Stimulated activated naive B cell treated with anti-CD40 and anti-IgM and Interleukin-4, amounts not matched to agents 10 μg/mL and 1 μg/mL and 100 μg/mL, for 72 hours (primary cell): ENCODE data around the gene CFAP299.

Experiments
- ATAC-seq, 2 donors: fragments of 150-1000 bp; cut with Tn5 transposase; replicated peaks; 2 replicates each; pipeline ENCODE4 v1.10.0; 2021; ENCODE audit warnings: moderate library complexity in 1 of 2
- DNase-seq: peaks from one replicate; pipeline ENCODE4 v3.0.0; 2021
- H3K27ac Mint-ChIP-seq: one replicate; pipeline ENCODE4 v1.8.0; 2022; ENCODE audit warnings: mild to moderate bottlenecking, mixed read lengths
- H3K27me3 Mint-ChIP-seq, 2 donors: one replicate each; pipeline ENCODE4 v1.8.0; 2022; ENCODE audit warnings: mixed read lengths in 2 of 2
- H3K36me3 Mint-ChIP-seq, 2 donors: one replicate each; pipeline ENCODE4 v1.8.0; 2022; ENCODE audit warnings: mixed read lengths in 2 of 2, mild to moderate bottlenecking in 1 of 2
- H3K4me1 Mint-ChIP-seq, 2 donors: one replicate each; pipeline ENCODE4 v1.8.0; 2022; ENCODE audit warnings: mixed read lengths in 2 of 2, mild to moderate bottlenecking in 1 of 2
- H3K4me3 Mint-ChIP-seq, 2 donors: one replicate each; pipeline ENCODE4 v1.8.0; 2022; ENCODE audit warnings: mild to moderate bottlenecking in 2 of 2, mixed read lengths in 2 of 2, moderate library complexity in 1 of 2
- H3K9me3 Mint-ChIP-seq, 2 donors: one replicate each; pipeline ENCODE4 v1.8.0; 2022; ENCODE audit warnings: mixed read lengths in 2 of 2, mild to moderate bottlenecking in 1 of 2

Gene CFAP299

DNA sequence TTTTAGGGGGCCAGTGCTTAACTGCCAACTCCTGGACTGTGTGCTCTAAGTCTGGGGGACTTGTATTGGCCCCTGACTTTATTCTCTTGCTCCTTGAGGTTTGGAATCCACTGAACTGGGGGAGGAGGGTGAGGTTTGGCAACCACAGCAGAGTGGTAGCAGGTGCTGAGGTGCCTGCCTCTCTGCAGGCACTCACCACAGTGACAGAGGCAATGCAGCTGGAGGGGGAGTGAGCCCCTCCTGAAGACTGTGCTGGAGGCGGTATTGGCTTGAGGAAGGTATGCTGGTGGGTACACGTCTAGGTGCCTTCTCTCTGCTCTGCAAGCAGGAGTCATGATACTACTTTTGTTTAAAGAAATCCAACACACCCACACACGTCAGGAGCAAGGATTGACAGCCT, 24.6 kb downstream of the CFAP299 start:
- Mint-ChIP-seq H3K27me3 (peaks cover 31 to 50% of the 10 kb centered on the region in 2 donors), H3K36me3 (no peaks in the 10 kb centered on the region), H3K27ac (no peak overlapping the region), H3K9me3 (no peaks in the 10 kb centered on the region), H3K4me1 (no peaks in the 10 kb centered on the region), H3K4me3 (no peak overlapping the region)
- no peak for DNase-seq
- no peak for ATAC-seq

DNA sequence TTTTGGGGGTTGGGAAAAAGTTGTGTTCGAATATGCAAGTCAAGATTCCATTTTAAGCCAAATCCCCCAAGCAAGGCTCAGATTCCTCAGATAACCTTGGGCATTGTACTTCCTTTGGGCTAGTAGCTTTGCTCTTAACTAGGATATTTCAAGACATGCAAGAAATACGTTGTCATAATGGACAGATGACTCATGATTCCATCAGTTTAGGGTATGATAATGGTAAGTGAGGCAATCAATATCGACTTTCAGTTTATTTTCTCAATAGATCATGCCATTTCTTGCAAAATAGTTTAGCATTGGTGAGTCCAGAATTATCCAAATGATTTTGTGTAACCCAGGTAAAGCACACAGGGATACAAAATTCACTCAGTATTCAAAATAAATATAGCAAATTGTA, 25.4 kb downstream of the CFAP299 start:
- H3K4me1 Mint-ChIP-seq, result peaks cover 0 to under 1% of the 10 kb centered on the region in 2 donors
- H3K27me3 Mint-ChIP-seq, result peaks cover 31 to 42% of the 10 kb centered on the region in 2 donors
- DNase-seq (no peak), ATAC-seq (no peak)
- H3K4me3 Mint-ChIP-seq, result no peak overlapping the region
- H3K9me3 Mint-ChIP-seq, result no peaks in the 10 kb centered on the region
- H3K27ac Mint-ChIP-seq, result no peak overlapping the region
- H3K36me3 Mint-ChIP-seq, result no peaks in the 10 kb centered on the region

DNA sequence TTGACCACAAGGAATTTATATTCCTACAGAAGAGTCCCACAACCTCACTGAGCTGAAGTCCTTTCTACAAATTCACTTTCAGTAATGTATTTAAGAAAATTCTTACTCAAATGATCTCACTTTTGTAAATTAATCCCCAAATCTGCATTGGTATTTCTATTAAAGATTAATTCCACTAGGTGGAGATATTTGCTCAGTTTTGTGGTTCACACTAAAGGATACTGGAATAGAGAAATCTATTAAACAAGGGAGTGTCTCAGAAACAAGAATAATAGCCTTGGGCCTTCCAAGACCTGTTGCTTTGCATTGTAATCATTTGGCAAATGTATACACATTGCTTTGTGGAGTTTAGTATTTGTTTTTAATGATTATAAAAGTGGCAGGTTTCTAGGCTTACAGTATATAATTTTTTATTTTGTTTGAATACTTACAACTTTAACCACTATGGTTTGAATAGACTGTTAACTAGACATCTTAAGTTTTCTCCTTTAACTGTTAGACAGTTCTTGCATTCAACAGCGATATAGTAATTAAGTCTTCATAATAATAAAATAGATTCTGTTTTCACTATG, 25.9 kb downstream of the CFAP299 start:
- no peak overlapping the region for H3K27ac Mint-ChIP-seq
- no peak overlapping the region for H3K4me3 Mint-ChIP-seq
- DNase-seq, result no peak
- no peaks in the 10 kb centered on the region for H3K9me3 Mint-ChIP-seq
- peak in 1 of 2 donors; percentile 41 for ATAC-seq
- no peaks in the 10 kb centered on the region for H3K36me3 Mint-ChIP-seq
- H3K4me1 Mint-ChIP-seq, result peaks cover 2 to 6% of the 10 kb centered on the region in 2 donors
- peaks cover 29 to 39% of the 10 kb centered on the region in 2 donors for H3K27me3 Mint-ChIP-seq

DNA sequence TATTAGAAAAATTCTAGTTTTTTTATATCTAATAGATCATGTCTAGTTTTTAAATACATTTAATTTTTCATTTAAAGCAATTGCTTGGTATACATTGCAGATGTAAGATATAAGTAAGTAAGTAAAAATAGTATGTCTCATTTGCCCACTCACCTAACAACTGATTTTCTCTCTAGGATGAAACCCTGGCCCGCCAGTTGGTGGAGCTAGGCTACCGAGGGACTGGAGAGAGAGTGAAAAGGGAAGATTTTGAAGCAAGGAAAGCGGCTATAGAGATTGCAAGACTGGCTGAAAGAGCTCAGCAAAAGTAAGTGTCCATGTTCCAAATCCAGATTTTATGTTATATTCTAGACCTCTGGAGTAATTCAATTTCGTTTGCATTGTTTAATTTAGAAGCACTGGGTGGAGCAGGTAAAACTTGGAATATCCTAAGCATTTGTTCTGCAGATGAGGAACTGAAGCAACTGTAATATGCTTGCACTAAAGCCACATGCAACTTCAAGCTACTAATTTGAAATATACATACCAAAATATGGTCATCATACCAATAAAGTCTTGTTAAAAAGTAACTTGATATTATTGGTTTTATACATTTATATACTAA, 27.1 kb downstream of the CFAP299 start:
- no peak overlapping the region for H3K4me3 Mint-ChIP-seq
- DNase-seq (no peak), ATAC-seq (peak; percentile 60 to 68)
- peaks cover 19 to 26% of the 10 kb centered on the region in 2 donors for H3K27me3 Mint-ChIP-seq
- H3K27ac Mint-ChIP-seq, result no peak overlapping the region
- H3K4me1 Mint-ChIP-seq, result peaks cover 2 to 9% of the 10 kb centered on the region in 2 donors
- no peaks in the 10 kb centered on the region for H3K9me3 Mint-ChIP-seq
- H3K36me3 Mint-ChIP-seq, result no peaks in the 10 kb centered on the region

DNA sequence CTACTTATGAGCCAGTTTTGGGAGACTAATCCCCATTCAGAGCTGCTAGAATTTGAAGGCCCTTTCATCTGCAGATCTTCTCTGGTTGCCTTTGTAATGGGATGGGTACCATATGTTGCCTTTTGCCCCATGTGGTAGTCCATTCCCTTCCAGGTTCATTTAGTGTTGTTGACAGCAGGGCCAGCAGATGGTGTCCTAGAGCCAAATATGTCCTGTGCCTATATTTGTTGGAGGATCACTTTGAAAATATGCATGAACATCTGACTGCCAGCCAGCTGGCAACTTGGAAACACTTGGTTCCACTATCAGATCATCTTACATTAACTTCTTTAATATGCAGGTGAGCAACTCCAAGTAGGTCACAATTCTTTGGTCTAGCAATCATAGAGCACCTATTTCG, 30.4 kb downstream of the CFAP299 start:
- H3K9me3 Mint-ChIP-seq, result peaks cover 4 to 10% of the 10 kb centered on the region in 2 donors
- DNase-seq, result peak; percentile 36
- H3K36me3 Mint-ChIP-seq, result peaks cover 2 to 7% of the 10 kb centered on the region in 2 donors
- H3K27ac Mint-ChIP-seq, result peak overlapping the region; percentile 6
- H3K4me1 Mint-ChIP-seq, result peaks cover 2 to 9% of the 10 kb centered on the region in 2 donors
- no peak overlapping the region for H3K4me3 Mint-ChIP-seq
- ATAC-seq, result peak; percentile 74 to 75
- H3K27me3 Mint-ChIP-seq, result no peaks in the 10 kb centered on the region

DNA sequence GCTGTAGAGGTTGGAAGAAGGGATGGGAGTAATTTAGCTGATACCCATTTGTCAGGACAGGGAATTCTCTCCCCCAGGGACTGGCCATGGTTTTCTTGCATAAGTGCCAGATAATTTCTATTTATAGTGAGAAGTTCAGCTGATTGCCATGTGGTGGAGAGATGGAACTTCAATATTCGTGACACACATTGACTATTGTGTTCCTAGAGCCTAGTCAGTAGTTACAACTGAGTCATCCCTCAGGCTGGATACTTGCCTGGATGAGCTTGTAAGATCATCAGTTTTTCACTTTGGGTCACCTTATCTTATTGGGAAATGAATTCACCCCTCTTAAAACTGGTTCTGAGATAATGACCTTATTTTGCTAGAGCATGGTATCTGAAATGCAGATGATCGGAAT, 32.2 kb downstream of the CFAP299 start:
- Mint-ChIP-seq H3K27ac (no peak overlapping the region), H3K4me1 (peaks cover 2 to 9% of the 10 kb centered on the region in 2 donors), H3K36me3 (peaks cover 3 to 12% of the 10 kb centered on the region in 2 donors), H3K27me3 (no peaks in the 10 kb centered on the region), H3K4me3 (no peak overlapping the region), H3K9me3 (peaks cover 15 to 17% of the 10 kb centered on the region in 2 donors)
- DNase-seq (no peak), ATAC-seq (no peak)

DNA sequence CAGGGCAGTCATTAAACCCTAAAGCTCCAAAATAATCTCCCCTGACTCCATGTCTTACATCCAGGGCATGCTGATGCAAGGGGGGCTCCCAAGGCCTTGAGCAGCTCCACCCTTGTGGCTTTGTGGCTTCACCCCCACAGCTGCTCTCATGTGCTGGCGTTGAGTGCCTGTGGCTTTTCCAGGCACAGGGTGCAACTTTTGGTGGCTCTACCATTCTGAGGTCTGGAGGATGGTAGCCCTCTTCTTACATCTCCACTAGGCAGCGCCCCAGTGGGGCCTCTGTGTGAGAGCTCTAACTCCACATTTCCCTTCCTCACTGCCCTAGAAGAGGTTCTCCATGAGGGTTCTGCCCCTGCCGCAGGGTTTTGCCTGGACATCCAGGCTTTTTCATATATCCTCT, 35.1 kb downstream of the CFAP299 start:
- DNase-seq (no peak), ATAC-seq (no peak)
- Mint-ChIP-seq H3K4me3 (no peak overlapping the region), H3K27ac (no peak overlapping the region), H3K4me1 (peaks cover 2 to 9% of the 10 kb centered on the region in 2 donors), H3K27me3 (no peaks in the 10 kb centered on the region), H3K9me3 (peaks cover 15 to 17% of the 10 kb centered on the region in 2 donors), H3K36me3 (peaks cover 3 to 12% of the 10 kb centered on the region in 2 donors)

DNA sequence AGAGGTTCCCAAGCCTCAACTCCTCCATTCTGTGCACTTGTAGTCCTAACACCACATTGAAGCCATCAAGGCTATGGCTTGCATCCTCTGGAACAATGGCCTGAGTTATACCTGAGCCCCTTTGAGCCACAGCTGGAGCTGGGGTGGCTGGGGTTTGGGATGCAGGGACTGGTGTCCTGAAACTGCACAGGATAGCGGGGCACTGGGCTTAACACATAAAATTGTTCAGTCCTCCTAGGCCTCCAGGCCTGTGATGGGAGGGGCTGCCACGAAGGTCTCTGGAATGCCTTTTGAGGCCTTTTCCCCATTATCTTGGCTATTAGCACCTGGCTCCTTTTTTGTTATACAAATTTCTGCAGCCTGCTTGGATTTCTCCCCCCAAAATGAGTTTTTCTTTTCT, 35.5 kb downstream of the CFAP299 start:
- no peak for ATAC-seq
- Mint-ChIP-seq H3K4me1 (peaks cover 1 to 7% of the 10 kb centered on the region in 2 donors), H3K27ac (no peak overlapping the region), H3K9me3 (peaks cover 15 to 17% of the 10 kb centered on the region in 2 donors), H3K36me3 (peaks cover 3 to 12% of the 10 kb centered on the region in 2 donors), H3K4me3 (no peak overlapping the region), H3K27me3 (no peaks in the 10 kb centered on the region)
- no peak for DNase-seq

DNA sequence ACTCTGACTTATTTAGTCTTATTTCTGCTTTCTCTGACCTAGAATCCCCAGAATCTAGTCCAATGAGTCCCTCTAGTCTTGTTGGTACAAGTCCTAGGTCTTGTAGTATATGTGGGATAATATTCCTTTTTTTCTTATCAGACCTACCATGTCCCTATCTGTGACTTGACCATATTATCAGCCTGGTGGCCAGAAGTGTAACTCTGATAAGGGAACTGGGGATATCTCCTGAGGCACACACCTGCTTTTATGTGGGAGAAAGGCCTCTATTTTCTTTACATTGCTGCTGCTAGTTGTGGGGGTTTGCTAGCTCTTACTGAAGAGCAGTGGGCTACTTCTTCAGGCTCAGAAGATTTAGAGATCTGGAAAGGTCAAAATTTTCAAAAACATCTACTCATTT, 38.6 kb downstream of the CFAP299 start:
- Mint-ChIP-seq H3K27ac (no peak overlapping the region), H3K4me3 (no peak overlapping the region), H3K9me3 (peaks cover 15 to 19% of the 10 kb centered on the region in 2 donors)

DNA sequence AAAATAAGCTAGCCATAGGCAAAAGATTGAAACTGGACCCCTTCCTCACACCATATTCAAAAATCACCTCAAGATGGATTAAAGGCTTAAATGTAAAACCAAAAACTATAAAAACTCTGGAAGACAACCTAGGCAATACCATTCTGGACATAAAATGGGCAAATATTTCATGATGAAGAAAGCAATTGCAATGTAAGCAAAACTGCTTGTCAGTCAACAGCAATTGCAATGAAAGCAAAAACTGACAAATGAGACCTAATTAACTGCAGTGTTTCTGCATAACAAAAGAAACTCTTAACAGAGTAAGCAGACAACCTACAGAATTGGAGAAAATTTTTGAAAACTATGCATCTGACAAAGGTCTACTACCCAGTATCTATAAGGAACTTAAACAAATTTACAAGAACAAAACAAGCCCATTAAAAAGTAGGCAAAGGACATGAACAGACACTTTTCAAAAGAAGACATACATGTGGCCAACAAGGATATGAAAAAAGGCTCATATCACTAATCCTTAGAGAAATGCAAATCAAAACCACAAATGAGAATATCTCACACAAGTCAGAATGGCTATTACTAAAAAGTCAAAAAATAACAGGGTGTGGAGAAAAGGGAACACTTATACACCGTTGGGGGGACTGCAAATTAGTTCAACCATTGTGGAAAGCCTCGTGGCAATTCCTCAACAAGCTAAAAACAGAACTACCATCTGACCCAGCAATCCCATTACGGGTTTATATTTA, 46.7 kb downstream of the CFAP299 start:
- peaks cover 5 to 12% of the 10 kb centered on the region in 2 donors for H3K9me3 Mint-ChIP-seq
- H3K36me3 Mint-ChIP-seq, result peaks cover 0 to 4% of the 10 kb centered on the region in 2 donors
- H3K27me3 Mint-ChIP-seq, result peaks cover 0 to 7% of the 10 kb centered on the region in 2 donors
- H3K4me1 Mint-ChIP-seq, result peaks cover 0 to 3% of the 10 kb centered on the region in 2 donors
- H3K27ac Mint-ChIP-seq, result no peak overlapping the region
- ATAC-seq (no peak), DNase-seq (no peak)
- H3K4me3 Mint-ChIP-seq, result no peak overlapping the region

More for the DNA sequence above, 38.6 kb downstream of the CFAP299 start:
- H3K27me3 Mint-ChIP-seq, result no peaks in the 10 kb centered on the region
- H3K36me3 Mint-ChIP-seq, result peaks cover 3 to 12% of the 10 kb centered on the region in 2 donors
- peaks cover 0 to 4% of the 10 kb centered on the region in 2 donors for H3K4me1 Mint-ChIP-seq
- DNase-seq (no peak), ATAC-seq (no peak)

DNA sequence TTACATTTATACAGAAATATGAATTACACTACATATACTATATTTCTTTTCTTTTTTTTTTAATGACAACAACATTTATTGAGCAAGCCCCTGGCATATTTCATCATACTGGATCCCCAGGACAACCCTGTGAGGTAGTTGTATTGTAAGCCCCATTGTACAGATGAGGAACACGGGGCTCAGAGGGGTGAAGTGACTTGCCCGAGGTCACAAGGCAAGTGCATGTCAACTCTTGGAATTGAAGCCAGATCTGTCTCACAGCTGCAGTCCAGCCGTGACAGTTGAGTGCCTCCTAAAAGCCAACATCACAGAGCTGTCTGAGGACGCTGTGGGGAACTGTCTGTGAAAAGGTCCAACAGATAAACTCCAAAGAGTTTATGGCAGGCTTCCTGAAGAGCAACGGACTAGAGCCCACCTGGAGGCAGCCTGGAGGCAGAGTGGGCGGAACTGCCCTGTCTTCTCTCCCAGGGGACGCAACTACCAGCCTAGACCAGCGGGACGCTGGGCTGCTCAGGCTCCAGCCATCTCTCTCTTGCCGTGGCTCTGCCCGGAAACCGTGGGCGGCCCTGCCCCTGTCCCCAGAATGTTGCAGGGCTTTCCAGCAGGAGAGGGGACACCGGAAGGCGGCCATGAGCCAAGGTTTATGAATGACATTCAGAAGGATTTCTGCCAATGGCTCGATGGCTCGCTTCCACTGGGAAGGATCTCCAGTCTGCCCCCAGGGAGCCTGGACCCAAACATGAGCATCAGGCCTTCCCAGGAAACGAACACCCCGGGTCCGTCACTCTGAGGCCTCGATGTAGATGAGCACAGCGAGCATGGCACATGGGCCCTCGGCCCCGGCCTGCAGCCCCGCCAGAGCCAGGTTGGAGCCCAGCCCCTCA, 50.1 kb downstream of the CFAP299 start:
- Mint-ChIP-seq H3K4me3 (no peak overlapping the region), H3K27ac (no peak overlapping the region), H3K36me3 (peaks cover 0 to 4% of the 10 kb centered on the region in 2 donors), H3K27me3 (peaks cover 0 to 7% of the 10 kb centered on the region in 2 donors), H3K4me1 (peaks cover 0 to 3% of the 10 kb centered on the region in 2 donors), H3K9me3 (peaks cover 5 to 12% of the 10 kb centered on the region in 2 donors)
- ATAC-seq (no peak), DNase-seq (no peak)

DNA sequence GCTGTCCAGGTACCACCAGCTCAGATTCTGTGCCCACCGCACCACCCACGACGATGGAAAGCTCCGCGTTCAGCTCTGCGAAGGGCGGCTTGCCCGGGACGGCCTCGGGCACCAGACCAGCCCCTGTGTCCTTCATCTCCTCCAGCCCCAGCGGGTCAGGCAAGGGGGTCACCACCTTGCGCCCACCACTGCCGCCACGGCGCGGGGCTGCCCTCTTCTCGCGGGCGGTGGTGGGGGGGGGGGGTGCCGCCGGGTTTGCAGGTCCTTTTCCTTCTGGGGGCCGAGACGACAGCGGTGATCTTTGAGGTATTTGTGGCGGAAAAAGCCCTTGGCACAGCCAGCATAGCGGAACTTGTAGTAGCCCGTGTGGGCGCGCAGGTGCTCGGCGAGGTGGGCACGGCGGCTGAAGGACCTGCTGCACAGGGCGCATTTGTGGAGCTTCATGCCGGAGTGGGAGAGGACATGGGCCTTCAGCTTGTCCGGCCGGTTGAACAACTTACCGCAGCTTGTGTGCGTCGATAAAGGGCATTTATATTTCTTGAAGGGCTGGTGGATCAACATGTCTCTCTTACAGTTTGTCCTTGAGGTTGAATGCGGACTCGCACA, 50.9 kb downstream of the CFAP299 start:
- H3K27me3 Mint-ChIP-seq, result peaks cover 0 to 7% of the 10 kb centered on the region in 2 donors
- peaks cover 5 to 10% of the 10 kb centered on the region in 2 donors for H3K9me3 Mint-ChIP-seq
- ATAC-seq, result no peak
- DNase-seq, result no peak
- H3K4me3 Mint-ChIP-seq, result no peak overlapping the region
- no peak overlapping the region for H3K27ac Mint-ChIP-seq
- H3K4me1 Mint-ChIP-seq, result peaks cover 0 to 3% of the 10 kb centered on the region in 2 donors
- H3K36me3 Mint-ChIP-seq, result peaks cover 0 to 4% of the 10 kb centered on the region in 2 donors

DNA sequence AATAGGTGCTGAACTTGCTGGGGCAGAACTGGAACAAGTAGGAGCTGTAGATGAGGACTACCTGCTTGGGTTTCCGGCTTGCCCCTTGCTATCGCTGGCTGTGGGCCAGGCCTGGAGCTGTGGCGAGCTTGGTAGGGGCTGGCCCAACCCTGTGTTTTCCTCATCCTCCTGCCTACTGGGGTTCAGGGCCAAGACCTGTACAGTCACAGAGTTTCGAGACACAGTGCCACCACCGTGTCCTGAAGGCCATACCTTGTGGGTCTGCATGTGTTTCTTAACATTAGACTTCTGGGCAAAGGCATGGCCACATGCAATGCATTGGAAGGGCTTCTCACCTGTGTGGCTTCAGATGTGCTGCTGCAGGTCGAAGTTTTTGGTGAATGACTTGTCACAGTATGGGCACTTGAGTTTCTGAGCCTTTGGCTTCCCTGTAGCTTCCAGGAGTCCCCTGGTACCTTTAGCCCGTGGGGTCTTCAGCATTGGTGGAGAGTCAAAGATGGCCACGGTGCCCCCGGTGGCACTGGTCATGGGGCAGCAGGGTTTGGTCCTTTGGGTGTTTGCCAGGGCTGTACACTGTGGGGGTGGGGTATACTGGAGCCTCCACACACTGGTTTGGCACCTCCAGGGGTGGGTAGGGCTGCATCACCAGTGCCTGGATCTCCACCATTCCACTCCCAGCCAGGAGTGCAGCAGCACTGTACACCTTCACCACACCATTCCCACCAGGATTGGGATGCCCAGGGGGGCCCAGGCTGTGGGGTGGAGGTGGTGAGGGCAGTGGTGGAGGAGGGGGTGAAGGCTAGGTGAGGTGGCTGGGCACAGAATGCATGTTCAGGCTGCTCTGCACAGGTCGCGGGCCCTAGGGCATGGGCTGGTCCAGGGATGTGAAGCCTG, 52.1 kb downstream of the CFAP299 start:
- Mint-ChIP-seq H3K36me3 (no peaks in the 10 kb centered on the region), H3K4me3 (no peak overlapping the region), H3K27me3 (no peaks in the 10 kb centered on the region), H3K4me1 (no peaks in the 10 kb centered on the region), H3K9me3 (peaks cover 0 to 6% of the 10 kb centered on the region in 2 donors), H3K27ac (no peak overlapping the region)
- DNase-seq (no peak), ATAC-seq (no peak)
